Osteoblast (primary cell): Measurements from ENCODE around the gene CDK4. TPM values are rescaled to one million over a fixed set of nuclear protein-coding genes. Genes with fewer than 3 reads are reported as not detected.
"Not testable (repeated sequence)": the region's sequence is repeated elsewhere in the genome, so short reads cannot be mapped to it uniquely, and the experiment has no call there.

Experiments
- DNase-seq: peaks from one replicate; pipeline ENCODE4 v3.0.0; 2011; ENCODE audit warnings: low spot score, mixed read lengths; ENCODE audit not compliant: insufficient read length; ENCODE audit errors: missing footprints
- H2AFZ ChIP-seq: 2 replicates; pipeline ENCODE4 v1.6.0; 2011; ENCODE audit warnings: mild to moderate bottlenecking, low read length
- H3K27ac ChIP-seq: 2 replicates; pipeline ENCODE4 v1.5.1; 2011; ENCODE audit warnings: mild to moderate bottlenecking, low read depth, low read length, moderate library complexity
- H3K27me3 ChIP-seq: 2 replicates; pipeline ENCODE4 v1.6.0; 2012; ENCODE audit warnings: mild to moderate bottlenecking, control low read depth, inconsistent platforms, low read length, moderate library complexity; ENCODE audit not compliant: insufficient read depth
- H3K36me3 ChIP-seq: 2 replicates; pipeline ENCODE4 v1.5.1; 2011; ENCODE audit warnings: mild to moderate bottlenecking, low read length, control low read depth, moderate library complexity; ENCODE audit not compliant: insufficient read depth
- H3K4me1 ChIP-seq: 2 replicates; pipeline ENCODE4 v1.5.1; 2011; ENCODE audit warnings: mild to moderate bottlenecking, low read length, control low read depth, moderate library complexity; ENCODE audit not compliant: insufficient read depth
- H3K4me2 ChIP-seq: 2 replicates; pipeline ENCODE4 v1.6.0; 2011; ENCODE audit warnings: mild to moderate bottlenecking, low read length; ENCODE audit not compliant: insufficient read depth
- H3K4me3 ChIP-seq: fragments of 200-600 bp; sonication (generic); 3 replicates; pipeline ENCODE4 v1.5.1; 2012; ENCODE audit warnings: mild to moderate bottlenecking, low read length, inconsistent platforms; ENCODE audit not compliant: insufficient read depth
- H3K79me2 ChIP-seq: 2 replicates; pipeline ENCODE4 v1.6.0; 2012; ENCODE audit warnings: mild to moderate bottlenecking, low read length, control low read depth, inconsistent platforms; ENCODE audit not compliant: insufficient read depth
- H3K9me3 ChIP-seq: 2 replicates; pipeline ENCODE4 v1.5.1; 2011; ENCODE audit warnings: low read depth, low read length, control low read depth
- H4K20me1 ChIP-seq: 2 replicates; pipeline ENCODE4 v1.6.0; 2012; ENCODE audit warnings: mild to moderate bottlenecking, low read length, control low read depth; ENCODE audit not compliant: insufficient read depth
- total RNA-seq: library from RNA; depleted of rRNA; stranded (reverse); fragments of >200 nt; gene quantifications from 2 replicates; pipeline ENCODE4 v1.2.3, GENCODE V29; 2012
- TF ChIP-seq, protein P1 (sequence below): IDR thresholded peaks from 2 replicates; pipeline ENCODE4 v1.5.1; 2011; ENCODE audit warnings: mild to moderate bottlenecking, low read depth, low read length, moderate library complexity; ENCODE audit errors: extremely low read depth

Gene CDK4
- total RNA-seq, 1 donor, result 293 TPM

DNA sequence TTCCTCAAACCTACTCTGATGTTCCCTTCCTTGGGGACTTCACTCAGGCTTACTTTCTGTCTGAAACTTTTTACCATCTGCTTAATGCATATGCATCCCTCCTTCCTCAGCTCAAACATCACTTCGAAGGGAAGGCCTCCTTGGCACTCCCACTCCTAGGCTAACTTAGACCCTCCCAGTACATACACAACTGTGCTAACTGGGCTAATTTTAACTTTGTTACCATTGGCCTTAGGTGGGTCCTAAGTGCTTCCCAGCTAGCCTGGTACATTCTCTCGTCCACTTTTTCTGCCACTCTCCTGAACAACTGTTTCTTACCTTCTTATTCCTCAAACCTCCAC, 24.1 kb upstream of the CDK4 start:
- H3K36me3 ChIP-seq, result peaks cover 9% of the 10 kb centered on the region
- no peak overlapping the region for H3K4me2 ChIP-seq
- no peaks in the 10 kb centered on the region for H3K9me3 ChIP-seq
- no peaks in the 10 kb centered on the region for H3K27me3 ChIP-seq
- H2AFZ ChIP-seq, result no peak overlapping the region
- no peak overlapping the region for H3K4me3 ChIP-seq
- no peak overlapping the region for H3K27ac ChIP-seq
- H3K4me1 ChIP-seq, result peaks cover 14% of the 10 kb centered on the region
- TF ChIP-seq, protein P1, sequence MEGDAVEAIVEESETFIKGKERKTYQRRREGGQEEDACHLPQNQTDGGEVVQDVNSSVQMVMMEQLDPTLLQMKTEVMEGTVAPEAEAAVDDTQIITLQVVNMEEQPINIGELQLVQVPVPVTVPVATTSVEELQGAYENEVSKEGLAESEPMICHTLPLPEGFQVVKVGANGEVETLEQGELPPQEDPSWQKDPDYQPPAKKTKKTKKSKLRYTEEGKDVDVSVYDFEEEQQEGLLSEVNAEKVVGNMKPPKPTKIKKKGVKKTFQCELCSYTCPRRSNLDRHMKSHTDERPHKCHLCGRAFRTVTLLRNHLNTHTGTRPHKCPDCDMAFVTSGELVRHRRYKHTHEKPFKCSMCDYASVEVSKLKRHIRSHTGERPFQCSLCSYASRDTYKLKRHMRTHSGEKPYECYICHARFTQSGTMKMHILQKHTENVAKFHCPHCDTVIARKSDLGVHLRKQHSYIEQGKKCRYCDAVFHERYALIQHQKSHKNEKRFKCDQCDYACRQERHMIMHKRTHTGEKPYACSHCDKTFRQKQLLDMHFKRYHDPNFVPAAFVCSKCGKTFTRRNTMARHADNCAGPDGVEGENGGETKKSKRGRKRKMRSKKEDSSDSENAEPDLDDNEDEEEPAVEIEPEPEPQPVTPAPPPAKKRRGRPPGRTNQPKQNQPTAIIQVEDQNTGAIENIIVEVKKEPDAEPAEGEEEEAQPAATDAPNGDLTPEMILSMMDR, result no peak
- no peak for DNase-seq
- no peaks in the 10 kb centered on the region for H4K20me1 ChIP-seq
- H3K79me2 ChIP-seq, result peaks cover 7% of the 10 kb centered on the region

DNA sequence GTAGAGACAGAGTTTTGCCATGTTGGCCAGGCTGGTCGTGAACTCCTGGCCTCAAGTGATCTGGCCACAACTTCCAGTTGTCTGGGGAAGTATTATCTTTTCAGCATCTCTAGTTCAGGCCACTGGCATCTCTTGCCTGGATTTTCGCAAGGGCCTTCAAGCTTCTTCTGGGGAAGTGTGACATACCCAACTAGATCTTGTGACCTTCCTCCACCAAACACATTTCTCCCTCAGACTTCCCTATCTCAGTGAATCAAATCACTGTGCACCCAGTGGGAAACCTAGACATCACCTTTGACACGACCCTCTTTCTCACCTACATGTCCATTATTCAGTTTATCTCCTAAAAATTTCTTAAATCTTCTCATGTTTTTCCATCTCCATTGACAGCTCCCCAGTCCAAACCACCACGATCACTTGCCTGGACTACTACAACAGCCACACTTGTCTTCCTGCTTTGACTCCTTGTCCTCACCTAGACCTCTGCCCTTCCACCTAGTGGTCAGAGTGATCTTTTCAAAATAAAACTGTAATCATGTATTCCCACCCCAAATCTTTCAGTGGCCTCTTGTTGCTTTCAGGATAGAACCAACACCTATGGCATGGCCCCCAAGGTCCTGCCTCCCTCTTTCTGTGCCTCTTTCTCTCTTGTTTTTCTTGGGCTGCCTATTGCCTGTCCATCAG, 23.6 kb upstream of the CDK4 start:
- Histone ChIP-seq H3K79me2 (peaks cover 9% of the 10 kb centered on the region), H2AFZ (no peak overlapping the region), H3K27ac (no peak overlapping the region), H3K4me3 (no peak overlapping the region), H3K9me3 (no peaks in the 10 kb centered on the region), H3K36me3 (peaks cover 11% of the 10 kb centered on the region), H3K27me3 (no peaks in the 10 kb centered on the region), H3K4me2 (no peak overlapping the region), H4K20me1 (no peaks in the 10 kb centered on the region), H3K4me1 (peaks cover 18% of the 10 kb centered on the region)
- TF ChIP-seq, protein P1, result peak; percentile 14
- no peak for DNase-seq

DNA sequence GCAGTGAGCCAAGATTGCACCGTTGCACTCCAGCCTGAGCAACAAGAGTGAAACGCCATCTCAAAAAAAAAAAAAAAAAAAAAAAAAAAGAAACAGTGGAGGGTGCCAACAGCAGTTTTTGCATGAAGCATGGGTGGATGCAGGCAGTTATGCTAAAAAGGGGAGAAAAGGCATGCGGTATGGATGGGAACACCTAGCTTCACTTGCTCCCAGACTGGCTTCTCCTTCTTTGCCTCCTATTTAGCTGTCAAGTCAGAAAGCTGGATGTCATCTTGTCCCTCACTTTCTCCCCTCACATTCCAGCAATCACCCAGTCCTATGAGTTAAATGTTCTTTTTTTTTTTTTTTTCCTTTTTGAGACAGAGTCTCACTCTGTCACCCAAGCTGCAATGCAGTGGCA, 22.9 kb upstream of the CDK4 start:
- TF ChIP-seq, protein P1, result no peak
- H3K9me3 ChIP-seq, result no peaks in the 10 kb centered on the region
- no peak overlapping the region for H2AFZ ChIP-seq
- H3K4me3 ChIP-seq, result no peak overlapping the region
- no peak overlapping the region for H3K4me2 ChIP-seq
- peaks cover 18% of the 10 kb centered on the region for H3K4me1 ChIP-seq
- H3K79me2 ChIP-seq, result peaks cover 12% of the 10 kb centered on the region
- H3K36me3 ChIP-seq, result peaks cover 11% of the 10 kb centered on the region
- no peak overlapping the region for H3K27ac ChIP-seq
- DNase-seq, result no peak
- H4K20me1 ChIP-seq, result no peaks in the 10 kb centered on the region
- no peaks in the 10 kb centered on the region for H3K27me3 ChIP-seq

DNA sequence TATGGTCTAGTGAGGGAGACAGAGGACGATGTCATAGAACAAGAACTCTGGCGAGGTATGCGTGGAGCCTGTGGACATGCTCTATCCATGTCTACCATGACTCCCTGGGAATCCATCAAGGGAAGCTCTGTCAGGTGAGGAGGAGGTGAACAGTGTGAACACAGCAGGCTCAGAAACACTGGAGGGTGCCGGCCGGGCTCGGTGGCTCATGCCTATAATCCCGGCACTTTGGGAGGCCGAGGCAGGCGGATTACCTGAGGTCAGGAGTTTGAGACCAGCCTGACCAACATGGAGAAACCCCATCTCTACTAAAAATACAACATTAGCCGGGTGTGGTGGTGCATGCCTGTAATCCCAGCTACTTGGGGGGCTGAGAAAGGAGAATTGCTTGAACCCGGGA, 22.5 kb upstream of the CDK4 start:
- Histone ChIP-seq H3K36me3 (peaks cover 13% of the 10 kb centered on the region), H3K4me1 (peaks cover 18% of the 10 kb centered on the region), H3K79me2 (peaks cover 12% of the 10 kb centered on the region)
- H3K4me3 ChIP-seq, H2AFZ ChIP-seq, H3K27ac ChIP-seq, H3K27me3 ChIP-seq, DNase-seq, H3K4me2 ChIP-seq, H4K20me1 ChIP-seq, H3K9me3 ChIP-seq: not testable (repeated sequence)
